Coronary artery (tissue), 2 donors: ENCODE data around the gene USP21.
A peak's percentile ranks its signal among the peaks of the same experiment; 100 is the strongest.
"Not testable (repeated sequence)": the region's sequence is repeated elsewhere in the genome, so short reads cannot be mapped to it uniquely, and the experiment has no call there.

Experiments
- DNase-seq: peaks from one replicate; pipeline ENCODE4 v3.0.0-alpha.2; 2017; ENCODE audit warnings: low spot score
- H3K27ac ChIP-seq, 2 donors: fragments of 200-600 bp; sonication (generic); one replicate each; pipeline ENCODE4 v1.5.1; 2016 to 2019
- H3K4me3 ChIP-seq: fragments of 200-600 bp; sonication (generic); 2 replicates; pipeline ENCODE4 v1.5.1; 2016; ENCODE audit warnings: mild to moderate bottlenecking, moderate library complexity
- TF ChIP-seq, protein P1 (sequence below): fragments of 200-600 bp; sonication (generic); IDR thresholded peaks from one replicate; pipeline ENCODE4 v1.5.1; 2019; ENCODE audit warnings: antibody characterized with exemption

The USP21 gene

GRCh38 chr1:161159087-161159912 is at the start of gene USP21:
TSS of gene USP21 (plus strand) at chr1:161159500. CDS start at chr1:161160641, 1,141 bp downstream.
- Histone ChIP-seq H3K27ac (peak within 1 kb of the TSS; percentile 80 to 88), H3K4me3 (peak within 1 kb of the TSS; percentile 93)
- DNase-seq: peak; percentile 94
- TF ChIP-seq, protein P1, sequence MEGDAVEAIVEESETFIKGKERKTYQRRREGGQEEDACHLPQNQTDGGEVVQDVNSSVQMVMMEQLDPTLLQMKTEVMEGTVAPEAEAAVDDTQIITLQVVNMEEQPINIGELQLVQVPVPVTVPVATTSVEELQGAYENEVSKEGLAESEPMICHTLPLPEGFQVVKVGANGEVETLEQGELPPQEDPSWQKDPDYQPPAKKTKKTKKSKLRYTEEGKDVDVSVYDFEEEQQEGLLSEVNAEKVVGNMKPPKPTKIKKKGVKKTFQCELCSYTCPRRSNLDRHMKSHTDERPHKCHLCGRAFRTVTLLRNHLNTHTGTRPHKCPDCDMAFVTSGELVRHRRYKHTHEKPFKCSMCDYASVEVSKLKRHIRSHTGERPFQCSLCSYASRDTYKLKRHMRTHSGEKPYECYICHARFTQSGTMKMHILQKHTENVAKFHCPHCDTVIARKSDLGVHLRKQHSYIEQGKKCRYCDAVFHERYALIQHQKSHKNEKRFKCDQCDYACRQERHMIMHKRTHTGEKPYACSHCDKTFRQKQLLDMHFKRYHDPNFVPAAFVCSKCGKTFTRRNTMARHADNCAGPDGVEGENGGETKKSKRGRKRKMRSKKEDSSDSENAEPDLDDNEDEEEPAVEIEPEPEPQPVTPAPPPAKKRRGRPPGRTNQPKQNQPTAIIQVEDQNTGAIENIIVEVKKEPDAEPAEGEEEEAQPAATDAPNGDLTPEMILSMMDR: no peak

DNA sequence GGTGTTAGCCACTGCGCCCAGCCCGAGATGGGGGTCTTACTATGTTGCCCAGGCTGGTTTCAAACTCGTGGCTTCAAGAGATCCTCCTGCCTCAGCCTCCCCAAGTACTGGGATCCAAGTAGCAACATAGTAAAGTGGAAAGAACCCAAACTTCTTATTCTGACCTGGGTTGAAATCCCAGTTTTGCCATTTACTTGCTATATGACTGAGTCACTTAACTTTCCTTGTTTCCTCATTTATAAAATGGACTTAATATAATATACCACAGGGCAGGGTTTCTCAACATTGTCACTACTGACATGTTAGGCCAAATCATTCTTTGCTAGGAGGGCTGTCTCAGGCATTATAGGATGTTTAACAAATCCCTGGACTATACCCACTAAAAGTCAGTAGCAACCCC is 48.2 kb upstream of the USP21 start:
- Histone ChIP-seq H3K27ac (no peak overlapping the region), H3K4me3 (no peak overlapping the region)
- TF ChIP-seq, protein P1: no peak
- no peak for DNase-seq

GRCh38 chr1:161111527-161111926 is 47.8 kb upstream of the USP21 start:
- Histone ChIP-seq H3K4me3 (no peak overlapping the region), H3K27ac (no peak overlapping the region)
- TF ChIP-seq, protein P1: no peak
- DNase-seq: no peak

- Histone ChIP-seq H3K4me3 (no peak overlapping the region), H3K27ac (no peak overlapping the region)
- TF ChIP-seq, protein P1: no peak
- no peak for DNase-seq
These were observed 45.4 kb upstream of the USP21 start for GRCh38 chr1:161113915-161114314.

- Histone ChIP-seq H3K4me3 (no peak overlapping the region), H3K27ac (no peak overlapping the region)
- no peak for DNase-seq
- TF ChIP-seq, protein P1: no peak
These were observed 44.7 kb upstream of the USP21 start for GRCh38 chr1:161114556-161114955.

DNA sequence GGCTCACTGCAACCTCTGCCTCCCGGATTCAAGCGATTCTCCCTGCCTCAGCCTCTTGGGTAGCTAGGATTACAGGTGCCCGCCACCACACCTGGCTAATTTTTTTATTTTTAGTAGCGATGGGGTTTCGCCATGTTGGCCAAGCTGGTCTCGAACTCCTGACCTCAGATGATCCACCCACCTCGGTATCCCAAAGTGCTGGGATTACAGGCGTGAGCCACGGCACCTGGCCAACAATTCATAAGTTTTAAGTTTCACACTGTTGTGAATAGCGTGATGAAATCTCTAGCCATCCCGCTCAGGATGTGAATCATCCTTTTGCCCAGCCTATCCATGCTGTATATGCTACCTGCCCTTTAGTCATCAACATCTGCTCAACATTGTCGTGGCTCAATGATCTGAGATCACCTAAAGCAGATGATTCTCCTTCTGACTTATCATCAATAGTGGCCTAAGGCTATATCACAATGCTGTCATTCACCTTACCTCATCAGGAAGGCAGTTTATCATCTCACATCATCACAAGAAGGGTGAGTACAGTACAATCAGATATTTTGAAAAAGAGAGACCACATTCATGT is 44.1 kb upstream of the USP21 start:
- DNase-seq: no peak
- Histone ChIP-seq H3K27ac (no peak overlapping the region), H3K4me3 (no peak overlapping the region)
- TF ChIP-seq, protein P1: no peak

DNA sequence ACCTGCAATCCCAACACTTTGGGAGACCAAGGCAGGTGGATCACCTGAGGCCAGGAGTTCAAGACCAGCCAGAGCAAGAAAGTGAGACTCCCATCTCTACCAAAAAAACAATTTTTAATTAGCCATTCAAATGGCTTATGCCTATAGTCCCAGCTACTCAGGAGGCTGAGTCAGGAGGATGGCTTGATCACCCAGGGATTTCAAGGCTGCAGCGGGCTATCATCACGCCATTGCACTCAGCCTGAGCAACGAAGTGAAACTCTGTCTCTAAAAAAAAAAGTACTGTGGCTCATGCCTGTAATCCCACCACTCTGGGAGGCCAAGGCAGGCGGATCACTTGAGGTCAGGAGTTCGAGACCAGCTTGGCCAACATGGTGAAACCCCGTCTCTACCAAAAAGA is 43.3 kb upstream of the USP21 start:
- DNase-seq, H3K27ac ChIP-seq, H3K4me3 ChIP-seq: not testable (repeated sequence)
